ENCODE data around the gene ARHGAP11A. TPM values are rescaled to one million over a fixed set of nuclear protein-coding genes. Genes with fewer than 3 reads are reported as not detected.

Gene ARHGAP11A
- total RNA-seq, 4 donors from 2014 or later = 2.0 to 8.2 (median 4.8) TPM

GRCh38 chr15:32659340-32660155 lies 44.2 kb downstream of the ARHGAP11A start:
- peak; percentile 48 to 58 for DNase-seq
- WGBS, 2 donors = 27 to 28% methylated on average over 6 of the region's 6 CpGs
- intact Hi-C loops (cut with DNase I) = loop anchor here (5.0 kb wide), 1 partner anchor 338 kb away; no protein-coding TSS in a partner anchor
- Histone ChIP-seq H3K4me1 (peaks cover 19 to 22% of the 10 kb centered on the region in 2 donors), H3K27ac (peak overlapping the region; percentile 20 to 46 (median 41)), H3K9me3 (no peaks in the 10 kb centered on the region), H3K36me3 (no peaks in the 10 kb centered on the region), H3K4me3 (replicated peaks in 1 of 3) (no peak overlapping the region), H3K27me3 (no peaks in the 10 kb centered on the region)
- TF ChIP-seq CTCF (IDR thresholded peaks at IDR 0.05) (peak in 3 of 6 experiments; percentile 8 to 29 (median 28)), POLR2A (IDR thresholded peaks at IDR 0.05) (no peak)

GRCh38 chr15:32663671-32664070 lies 48.4 kb downstream of the ARHGAP11A start:
- TF ChIP-seq CTCF (IDR thresholded peaks at IDR 0.05) (no peak), POLR2A (IDR thresholded peaks at IDR 0.05) (no peak)
- H3K4me3 ChIP-seq (replicated peaks in 1 of 3) = no peak overlapping the region
- intact Hi-C loops (cut with DNase I) = loop anchor here (5.0 kb wide), 1 partner anchor 334 kb away; no protein-coding TSS in a partner anchor
- WGBS, 2 donors = 90 to 95% methylated on average over 4 of the region's 4 CpGs
- no peaks in the 10 kb centered on the region for H3K27me3 ChIP-seq
- no peak for DNase-seq
- H3K27ac ChIP-seq = no peak overlapping the region
- H3K4me1 ChIP-seq = peaks cover 15 to 16% of the 10 kb centered on the region in 2 donors
- H3K9me3 ChIP-seq = no peaks in the 10 kb centered on the region
- no peaks in the 10 kb centered on the region for H3K36me3 ChIP-seq

GRCh38 chr15:32664796-32665195 lies 49.5 kb downstream of the ARHGAP11A start:
- no peaks in the 10 kb centered on the region for H3K27me3 ChIP-seq
- H3K4me1 ChIP-seq = peaks cover 5 to 6% of the 10 kb centered on the region in 2 donors
- no peak for DNase-seq
- no peak overlapping the region for H3K4me3 ChIP-seq (replicated peaks in 1 of 3)
- no peaks in the 10 kb centered on the region for H3K9me3 ChIP-seq
- no peaks in the 10 kb centered on the region for H3K36me3 ChIP-seq
- no peak for TF ChIP-seq CTCF (IDR thresholded peaks at IDR 0.05)
- no peak for TF ChIP-seq POLR2A (IDR thresholded peaks at IDR 0.05)
- intact Hi-C loops (cut with DNase I) = loop anchor here (5.0 kb wide), 1 partner anchor 333 kb away; no protein-coding TSS in a partner anchor
- no peak overlapping the region for H3K27ac ChIP-seq

GRCh38 chr15:32667321-32667720 lies 52.0 kb downstream of the ARHGAP11A start:
- Histone ChIP-seq H3K36me3 (no peaks in the 10 kb centered on the region), H3K27me3 (no peaks in the 10 kb centered on the region), H3K4me3 (replicated peaks in 1 of 3) (no peak overlapping the region), H3K9me3 (no peaks in the 10 kb centered on the region), H3K4me1 (no peaks in the 10 kb centered on the region), H3K27ac (no peak overlapping the region)
- no peak for TF ChIP-seq CTCF (IDR thresholded peaks at IDR 0.05)
- no peak for TF ChIP-seq POLR2A (IDR thresholded peaks at IDR 0.05)
- intact Hi-C loops (cut with DNase I) = no loop called here
- WGBS, 2 donors = 96 to 97% methylated on average over 6 of the region's 6 CpGs
- DNase-seq = no peak

- intact Hi-C loops (cut with DNase I) = no loop called here
- Histone ChIP-seq H3K4me3 (replicated peaks in 1 of 3) (no peak overlapping the region), H3K27ac (no peak overlapping the region), H3K27me3 (no peaks in the 10 kb centered on the region), H3K9me3 (no peaks in the 10 kb centered on the region), H3K36me3 (no peaks in the 10 kb centered on the region), H3K4me1 (no peaks in the 10 kb centered on the region)
- TF ChIP-seq CTCF (IDR thresholded peaks at IDR 0.05) (no peak), POLR2A (IDR thresholded peaks at IDR 0.05) (no peak)
- WGBS, 2 donors = 80 to 90% methylated on average over 2 of the region's 2 CpGs
- no peak for DNase-seq
These were observed 53.6 kb downstream of the ARHGAP11A start for GRCh38 chr15:32668942-32669341.

Measured in thyroid gland (tissue), 4 donors.